HUES64 (cell line): ENCODE measurements around the gene RTP4.

Experiments
- H3K27ac ChIP-seq: 2 replicates; pipeline ENCODE4 v1.7.0; 2013; ENCODE audit warnings: low read depth, low read length, inconsistent platforms
- H3K27me3 ChIP-seq: 2 replicates; pipeline ENCODE4 v1.6.1; 2013; ENCODE audit warnings: mild to moderate bottlenecking, low read length; ENCODE audit not compliant: insufficient read depth
- H3K36me3 ChIP-seq: 2 replicates; pipeline ENCODE4 v1.6.1; 2013; ENCODE audit warnings: mild to moderate bottlenecking, low read length; ENCODE audit not compliant: insufficient read depth
- H3K4me1 ChIP-seq: 2 replicates; pipeline ENCODE4 v1.6.1; 2013; ENCODE audit warnings: mild to moderate bottlenecking, low read length, moderate library complexity; ENCODE audit not compliant: insufficient read depth
- H3K4me3 ChIP-seq: 2 replicates; pipeline ENCODE4 v1.5.1; 2013; ENCODE audit warnings: mild to moderate bottlenecking, low read length, moderate library complexity
- H3K9ac ChIP-seq: 2 replicates; pipeline ENCODE4 v1.6.1; 2013; ENCODE audit warnings: mild to moderate bottlenecking, low read depth, low read length
- H3K9me3 ChIP-seq: 2 replicates; pipeline ENCODE4 v1.6.1; 2013; ENCODE audit warnings: low read depth, low read length; ENCODE audit not compliant: insufficient read depth
- WGBS: fragments of 150-250, 120-280 bp; methylation state at CpG from one replicate; pipeline ENCODE4 v1.1.7; 2013; ENCODE audit warnings: missing lambda C conversion rate; 5-methylcytosine and 5-hydroxymethylcytosine counted together

Gene RTP4

GRCh38 chr3:187336322-187336721 is 31.9 kb upstream of the RTP4 start:
- Histone ChIP-seq H3K27me3 (no peaks in the 10 kb centered on the region), H3K27ac (no peak overlapping the region), H3K36me3 (no peaks in the 10 kb centered on the region), H3K9ac (no peak overlapping the region), H3K4me1 (0 out of 2 replicates have a peak, but pooled peaks cover 4% of the 10 kb centered on the region), H3K9me3 (no peaks in the 10 kb centered on the region), H3K4me3 (no peak overlapping the region)
- 78% methylated on average over 3 of the region's 3 CpGs for WGBS

DNA sequence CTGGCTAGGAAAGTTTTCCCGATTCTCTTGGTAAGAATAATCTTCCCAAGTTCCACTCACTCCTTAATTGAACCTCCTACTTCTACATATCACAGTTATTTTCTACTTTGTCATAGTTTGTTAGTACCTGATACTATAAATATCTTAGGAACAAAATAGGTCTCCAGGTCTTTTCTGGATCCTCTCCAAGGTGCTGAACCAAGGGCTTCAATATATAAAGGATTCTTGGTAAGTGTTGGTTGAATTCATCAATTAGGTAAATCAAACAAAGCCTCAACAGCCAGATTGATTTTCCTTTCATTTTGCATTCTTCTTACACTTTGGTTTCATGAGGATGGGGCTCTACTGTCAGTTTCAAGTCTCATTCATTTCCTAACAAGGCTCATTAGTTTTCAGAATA is 27.6 kb upstream of the RTP4 start:
- no peak overlapping the region for H3K9ac ChIP-seq
- no peaks in the 10 kb centered on the region for H3K9me3 ChIP-seq
- H3K27ac ChIP-seq, result no peak overlapping the region
- H3K36me3 ChIP-seq, result no peaks in the 10 kb centered on the region
- 100% methylated on average over 1 of the region's 1 CpG for WGBS
- no peak overlapping the region for H3K4me3 ChIP-seq
- H3K27me3 ChIP-seq, result no peaks in the 10 kb centered on the region
- no peaks in the 10 kb centered on the region for H3K4me1 ChIP-seq

- Histone ChIP-seq H3K27me3 (no peaks in the 10 kb centered on the region), H3K4me3 (no peak overlapping the region), H3K9ac (no peak overlapping the region), H3K36me3 (no peaks in the 10 kb centered on the region), H3K4me1 (no peaks in the 10 kb centered on the region), H3K9me3 (no peaks in the 10 kb centered on the region), H3K27ac (no peak overlapping the region)
- 84% methylated on average over 4 of the region's 4 CpGs for WGBS
Observed at GRCh38 chr3:187342255-187342654, 25.9 kb upstream of the RTP4 start.

GRCh38 chr3:187343670-187344069 is 24.5 kb upstream of the RTP4 start:
- H3K4me1 ChIP-seq, result no peaks in the 10 kb centered on the region
- WGBS, result no CpG with 5 or more reads among the region's 1 CpG
- H3K4me3 ChIP-seq, result no peak overlapping the region
- no peak overlapping the region for H3K9ac ChIP-seq
- no peaks in the 10 kb centered on the region for H3K36me3 ChIP-seq
- no peaks in the 10 kb centered on the region for H3K27me3 ChIP-seq
- no peaks in the 10 kb centered on the region for H3K9me3 ChIP-seq
- no peak overlapping the region for H3K27ac ChIP-seq

DNA sequence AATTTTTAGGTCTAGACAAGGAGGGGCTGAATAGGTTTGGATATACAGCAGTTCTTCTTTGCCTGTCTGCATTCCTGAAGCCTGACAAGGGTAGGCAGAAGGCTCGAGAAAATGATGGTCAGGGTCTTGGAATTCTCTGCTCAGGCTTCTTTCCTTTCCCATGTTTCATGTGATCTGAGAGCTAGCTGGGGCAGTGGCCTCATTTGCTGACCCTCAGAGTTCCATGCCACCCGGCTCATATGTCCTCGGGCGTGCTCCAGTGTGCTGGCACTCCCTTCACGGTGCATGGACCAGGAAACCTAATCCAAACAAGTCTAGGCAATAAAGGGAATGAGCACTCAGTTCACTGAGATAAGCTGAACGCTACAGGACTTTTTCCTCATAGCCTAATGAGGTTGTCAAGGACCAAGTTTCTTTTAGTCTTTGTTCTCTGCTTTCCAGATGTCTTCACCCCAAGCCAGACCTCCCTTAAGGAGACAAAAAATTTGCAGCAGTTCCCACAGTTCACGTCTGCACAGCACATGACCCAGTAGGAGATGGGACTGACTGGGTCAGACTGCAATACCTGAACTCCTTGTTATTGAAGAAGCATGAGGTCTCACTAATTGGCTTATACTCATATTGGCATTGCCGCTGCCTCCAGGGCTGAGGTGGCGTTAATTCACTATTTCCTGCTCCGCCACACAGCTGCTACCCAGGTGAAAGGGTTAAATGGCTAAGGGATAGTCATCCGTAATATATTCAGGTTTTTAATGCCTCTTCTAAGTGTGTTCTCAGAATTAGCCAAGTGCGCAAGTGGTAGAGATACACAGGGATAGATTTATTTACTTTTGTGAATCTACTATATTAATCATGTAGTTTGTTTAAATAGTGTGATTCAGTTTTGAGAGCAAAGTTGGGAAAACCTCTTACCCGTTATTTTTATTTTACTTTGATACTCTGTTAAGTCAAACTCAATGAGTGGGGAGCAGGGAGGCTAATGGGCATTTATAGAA is 15.3 kb upstream of the RTP4 start:
- Histone ChIP-seq H3K36me3 (no peaks in the 10 kb centered on the region), H3K4me1 (no peaks in the 10 kb centered on the region), H3K4me3 (no peak overlapping the region), H3K27ac (no peak overlapping the region), H3K9me3 (no peaks in the 10 kb centered on the region), H3K27me3 (no peaks in the 10 kb centered on the region), H3K9ac (no peak overlapping the region)
- WGBS, result 93% methylated on average over 13 of the region's 13 CpGs

GRCh38 chr3:187358068-187358467 is 10.1 kb upstream of the RTP4 start:
- H3K36me3 ChIP-seq, result no peaks in the 10 kb centered on the region
- WGBS, result 96% methylated on average over 1 of the region's 1 CpG
- H3K27me3 ChIP-seq, result no peaks in the 10 kb centered on the region; the same call in 1 of the 2 replicates

GRCh38 chr3:187359798-187360486 is 8.2 kb upstream of the RTP4 start:
- 35% methylated on average over 7 of the region's 7 CpGs for WGBS
- no peaks in the 10 kb centered on the region for H3K36me3 ChIP-seq
- no peak overlapping the region; the same call in 1 of the 2 replicates for H3K9ac ChIP-seq
- no peaks in the 10 kb centered on the region; the same call in 1 of the 2 replicates for H3K27me3 ChIP-seq
- H3K4me3 ChIP-seq, result 0 out of 2 replicates have a peak overlapping the region, but pooled peaks have one; percentile 20
- no peaks in the 10 kb centered on the region for H3K9me3 ChIP-seq
- peaks cover 52% of the 10 kb centered on the region for H3K4me1 ChIP-seq
- peak overlapping the region; percentile 75 for H3K27ac ChIP-seq

More at GRCh38 chr3:187358068-187358467, 10.1 kb upstream of the RTP4 start:
- no peak overlapping the region for H3K9ac ChIP-seq
- no peaks in the 10 kb centered on the region for H3K9me3 ChIP-seq
- no peak overlapping the region for H3K27ac ChIP-seq
- H3K4me1 ChIP-seq, result peaks cover 40% of the 10 kb centered on the region
- H3K4me3 ChIP-seq, result no peak overlapping the region

- Histone ChIP-seq H3K27ac (peak overlapping the region; percentile 75), H3K36me3 (no peaks in the 10 kb centered on the region), H3K9me3 (no peaks in the 10 kb centered on the region), H3K4me1 (peaks cover 52% of the 10 kb centered on the region), H3K9ac (no peak overlapping the region; the same call in 1 of the 2 replicates), H3K4me3 (0 out of 2 replicates have a peak overlapping the region, but pooled peaks have one; percentile 20), H3K27me3 (no peaks in the 10 kb centered on the region; the same call in 1 of the 2 replicates)
- whole genome bisulfite sequencing, result 18% methylated on average over 3 of the region's 3 CpGs
Observed at GRCh38 chr3:187360596-187360995, 7.6 kb upstream of the RTP4 start.

DNA sequence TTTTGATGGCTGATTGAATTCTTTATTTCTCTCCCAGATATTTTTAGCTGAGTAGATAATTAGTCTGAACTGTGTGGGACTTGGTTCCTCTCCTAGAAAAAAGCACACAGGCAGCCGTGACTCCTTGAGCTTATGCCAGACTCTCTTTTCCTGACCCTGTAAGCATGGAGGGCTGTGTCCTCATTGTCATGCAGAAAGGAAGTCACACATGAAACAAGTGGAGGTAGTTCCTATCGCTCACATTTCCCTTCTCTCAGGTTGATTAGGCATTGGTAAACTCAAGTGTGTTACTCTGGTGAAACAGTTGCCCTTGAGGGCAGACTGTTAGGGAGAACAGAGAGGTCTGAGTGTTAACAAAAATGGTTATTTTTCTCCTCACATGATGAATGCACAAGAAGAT is 6.3 kb upstream of the RTP4 start:
- H3K36me3 ChIP-seq, result no peaks in the 10 kb centered on the region
- peak overlapping the region; percentile 11; the same call in 1 of the 2 replicates for H3K27ac ChIP-seq
- no peaks in the 10 kb centered on the region; the same call in 1 of the 2 replicates for H3K27me3 ChIP-seq
- H3K9ac ChIP-seq, result no peak overlapping the region
- peaks cover 52% of the 10 kb centered on the region for H3K4me1 ChIP-seq
- no peak overlapping the region for H3K4me3 ChIP-seq
- 4% methylated on average over 2 of the region's 2 CpGs for WGBS
- no peaks in the 10 kb centered on the region for H3K9me3 ChIP-seq

DNA sequence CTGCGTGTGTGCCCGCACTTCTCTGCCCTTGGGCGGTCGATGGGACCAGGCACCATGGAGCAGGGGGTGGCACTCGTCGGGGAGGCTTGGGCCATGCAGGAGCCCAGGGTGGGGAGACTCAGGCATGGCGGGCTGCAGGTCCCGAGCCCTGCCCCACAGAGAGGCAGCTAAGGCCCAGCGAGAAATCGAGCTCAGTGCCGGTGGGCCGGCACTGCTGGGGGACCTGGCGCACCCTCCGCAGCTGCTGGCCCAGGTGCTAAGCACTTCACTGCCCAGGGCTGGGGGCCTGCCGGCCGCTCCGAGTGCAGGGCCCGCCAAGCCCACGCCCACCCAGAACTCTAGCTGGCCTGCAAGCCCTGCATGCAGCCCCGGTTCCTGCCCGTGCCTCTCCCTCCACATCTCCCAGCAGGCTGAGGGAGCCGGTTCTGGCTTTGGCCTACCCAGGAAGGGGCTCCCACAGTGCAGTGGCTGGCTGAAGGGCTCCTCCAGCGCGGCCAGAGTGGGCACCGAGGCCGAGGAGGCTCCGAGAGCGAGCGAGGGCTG is 553 bp upstream of the RTP4 start:
- Histone ChIP-seq H3K4me3 (no peak overlapping the region), H3K4me1 (peaks cover 17% of the 10 kb centered on the region), H3K27ac (no peak overlapping the region), H3K27me3 (no peaks in the 10 kb centered on the region), H3K9ac (no peak overlapping the region), H3K9me3 (no peaks in the 10 kb centered on the region), H3K36me3 (no peaks in the 10 kb centered on the region)
- WGBS, result 97% methylated on average over 29 of the region's 29 CpGs

GRCh38 chr3:187369089-187369447 is 883 bp downstream of the RTP4 start:
- Histone ChIP-seq H3K4me1 (peaks cover 6% of the 10 kb centered on the region), H3K4me3 (no peak overlapping the region), H3K9ac (no peak overlapping the region), H3K27me3 (no peaks in the 10 kb centered on the region), H3K27ac (no peak overlapping the region), H3K36me3 (no peaks in the 10 kb centered on the region), H3K9me3 (no peaks in the 10 kb centered on the region)
- WGBS, result 93% methylated on average over 1 of the region's 1 CpG
